GM12878 (cell line): ENCODE measurements around the gene IL1R2.

Source experiments
- GABPA ChIP-seq: IDR thresholded peaks from 2 replicates; pipeline ENCODE4 v1.6.1; 2014; ENCODE audit warnings: antibody characterized with exemption, low read depth, mild to moderate bottlenecking, inconsistent platforms
- KDM1A ChIP-seq: fragments of 200-600 bp; sonication (generic); IDR thresholded peaks from 2 replicates; pipeline ENCODE4 v1.6.1; 2016; ENCODE audit warnings: borderline replicate concordance
- POLR2A ChIP-seq: IDR thresholded peaks from 2 replicates; pipeline ENCODE4 v1.6.1; 2011; ENCODE audit warnings: low read depth, mild to moderate bottlenecking, low read length
- SMAD1 ChIP-seq: fragments of 450-650 bp; IDR thresholded peaks from 2 replicates; pipeline ENCODE4 v1.6.1; 2018; ENCODE audit warnings: mild to moderate bottlenecking, low read depth; ENCODE audit not compliant: partially characterized antibody
- SP1 ChIP-seq: IDR thresholded peaks from one replicate; pipeline ENCODE4 v1.6.1; 2011; ENCODE audit warnings: low read depth, low read length
- ZNF207 ChIP-seq: fragments of 450-650 bp; IDR thresholded peaks from 2 replicates; pipeline ENCODE4 v1.6.1; 2014; ENCODE audit warnings: antibody characterized with exemption, mild to moderate bottlenecking, borderline replicate concordance
- ZNF384 ChIP-seq: IDR thresholded peaks from 2 replicates; pipeline ENCODE4 v1.6.1; 2012; ENCODE audit warnings: low read depth, mild to moderate bottlenecking, low read length, improper control_type of control experiment, borderline replicate concordance
- TF ChIP-seq, protein P1 (sequence below), 3 experiments: IDR thresholded peaks in 2 of 3; conservative IDR thresholded peaks in 1 of 3; 2 replicates each; pipeline ENCODE4 v1.5.1; 2011; ENCODE audit warnings: low read depth in 3 of 3, low read length in 3 of 3, mild to moderate bottlenecking in 3 of 3, control low read depth in 2 of 3, moderate library complexity in 2 of 3, inconsistent platforms in 1 of 3, mixed read lengths in 1 of 3; ENCODE audit not compliant: control insufficient read depth in 2 of 3, insufficient read depth in 1 of 3; ENCODE audit errors: extremely low read depth in 1 of 3
- TF ChIP-seq, protein P2 (sequence below): fragments of 450-650 bp; IDR thresholded peaks from 2 replicates; pipeline ENCODE4 v1.6.1; 2017; ENCODE audit warnings: mild to moderate bottlenecking
- TF ChIP-seq, protein P3 (sequence below): IDR thresholded peaks from 2 replicates; pipeline ENCODE4 v1.6.1; 2012; ENCODE audit warnings: low read depth, low read length, improper control_type of control experiment

DNA sequence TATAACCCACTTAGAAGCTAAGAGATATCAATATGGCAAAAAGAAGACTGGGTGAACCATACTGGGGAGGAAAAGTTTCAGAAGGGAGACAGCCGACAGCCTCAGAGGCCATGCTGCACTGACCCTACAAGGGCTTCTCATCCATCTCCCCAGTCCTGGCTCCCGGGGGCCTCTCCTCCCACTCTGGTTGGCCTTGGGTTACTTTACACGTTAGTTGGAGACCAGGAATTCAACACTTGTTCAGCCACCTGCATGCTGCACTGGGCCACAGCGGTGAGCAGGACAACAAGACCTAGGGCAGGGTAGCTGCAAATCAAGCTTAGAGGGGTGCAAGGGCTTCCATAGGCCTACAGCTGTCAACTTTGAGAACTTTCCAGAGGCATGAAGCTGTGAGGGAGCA is 28.6 kb upstream of the IL1R2 start:
- TF ChIP-seq, protein P1, sequence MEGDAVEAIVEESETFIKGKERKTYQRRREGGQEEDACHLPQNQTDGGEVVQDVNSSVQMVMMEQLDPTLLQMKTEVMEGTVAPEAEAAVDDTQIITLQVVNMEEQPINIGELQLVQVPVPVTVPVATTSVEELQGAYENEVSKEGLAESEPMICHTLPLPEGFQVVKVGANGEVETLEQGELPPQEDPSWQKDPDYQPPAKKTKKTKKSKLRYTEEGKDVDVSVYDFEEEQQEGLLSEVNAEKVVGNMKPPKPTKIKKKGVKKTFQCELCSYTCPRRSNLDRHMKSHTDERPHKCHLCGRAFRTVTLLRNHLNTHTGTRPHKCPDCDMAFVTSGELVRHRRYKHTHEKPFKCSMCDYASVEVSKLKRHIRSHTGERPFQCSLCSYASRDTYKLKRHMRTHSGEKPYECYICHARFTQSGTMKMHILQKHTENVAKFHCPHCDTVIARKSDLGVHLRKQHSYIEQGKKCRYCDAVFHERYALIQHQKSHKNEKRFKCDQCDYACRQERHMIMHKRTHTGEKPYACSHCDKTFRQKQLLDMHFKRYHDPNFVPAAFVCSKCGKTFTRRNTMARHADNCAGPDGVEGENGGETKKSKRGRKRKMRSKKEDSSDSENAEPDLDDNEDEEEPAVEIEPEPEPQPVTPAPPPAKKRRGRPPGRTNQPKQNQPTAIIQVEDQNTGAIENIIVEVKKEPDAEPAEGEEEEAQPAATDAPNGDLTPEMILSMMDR (IDR thresholded peaks at IDR 0.05 in 2 of 3, conservative IDR thresholded peaks at IDR 0.05 in 1 of 3; ENCODE audit: control insufficient read depth in 2 of 3, extremely low read depth in 1 of 3, insufficient read depth in 1 of 3, low read depth in 3 of 3, low read length in 3 of 3): no peak
- TF ChIP-seq POLR2A (no peak), SMAD1 (no peak), GABPA (no peak), SP1 (no peak), KDM1A (no peak), ZNF207 (no peak), ZNF384 (no peak)
- TF ChIP-seq, protein P2, sequence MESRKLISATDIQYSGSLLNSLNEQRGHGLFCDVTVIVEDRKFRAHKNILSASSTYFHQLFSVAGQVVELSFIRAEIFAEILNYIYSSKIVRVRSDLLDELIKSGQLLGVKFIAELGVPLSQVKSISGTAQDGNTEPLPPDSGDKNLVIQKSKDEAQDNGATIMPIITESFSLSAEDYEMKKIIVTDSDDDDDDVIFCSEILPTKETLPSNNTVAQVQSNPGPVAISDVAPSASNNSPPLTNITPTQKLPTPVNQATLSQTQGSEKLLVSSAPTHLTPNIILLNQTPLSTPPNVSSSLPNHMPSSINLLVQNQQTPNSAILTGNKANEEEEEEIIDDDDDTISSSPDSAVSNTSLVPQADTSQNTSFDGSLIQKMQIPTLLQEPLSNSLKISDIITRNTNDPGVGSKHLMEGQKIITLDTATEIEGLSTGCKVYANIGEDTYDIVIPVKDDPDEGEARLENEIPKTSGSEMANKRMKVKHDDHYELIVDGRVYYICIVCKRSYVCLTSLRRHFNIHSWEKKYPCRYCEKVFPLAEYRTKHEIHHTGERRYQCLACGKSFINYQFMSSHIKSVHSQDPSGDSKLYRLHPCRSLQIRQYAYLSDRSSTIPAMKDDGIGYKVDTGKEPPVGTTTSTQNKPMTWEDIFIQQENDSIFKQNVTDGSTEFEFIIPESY: no peak
- TF ChIP-seq, protein P3, sequence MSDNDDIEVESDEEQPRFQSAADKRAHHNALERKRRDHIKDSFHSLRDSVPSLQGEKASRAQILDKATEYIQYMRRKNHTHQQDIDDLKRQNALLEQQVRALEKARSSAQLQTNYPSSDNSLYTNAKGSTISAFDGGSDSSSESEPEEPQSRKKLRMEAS: no peak
